Suppressor macrophage (primary cell): Measurements from ENCODE around the gene FAM185A.
"Not testable (repeated sequence)": the region's sequence is repeated elsewhere in the genome, so short reads cannot be mapped to it uniquely, and the experiment has no call there.

Source experiments
- DNase-seq, 4 experiments: peaks; one replicate each; pipeline ENCODE4 v3.0.0-alpha.2; 2020 to 2022

Gene FAM185A

GRCh38 chr7:102832674-102833073, 83.9 kb downstream of the FAM185A start:
- no peak for DNase-seq

- DNase-seq, result no peak
Observed at GRCh38 chr7:102833343-102833742, 84.5 kb downstream of the FAM185A start.

GRCh38 chr7:102834466-102834865, 85.7 kb downstream of the FAM185A start:
- no peak for DNase-seq

- DNase-seq, result peak; percentile 25 to 85 (median 66)
Observed at GRCh38 chr7:102834999-102835398, 86.2 kb downstream of the FAM185A start.

GRCh38 chr7:102836191-102836919, 87.6 kb downstream of the FAM185A start:
- peak in 3 of 4 experiments; percentile 16 to 47 (median 35) for DNase-seq

GRCh38 chr7:102836977-102837376, 88.2 kb downstream of the FAM185A start:
- DNase-seq, result no peak

- DNase-seq, result no peak
Observed at GRCh38 chr7:102837802-102838201, 89.0 kb downstream of the FAM185A start.

- not testable (repeated sequence) for DNase-seq
Observed at GRCh38 chr7:102838572-102839101, 89.8 kb downstream of the FAM185A start.

- no peak for DNase-seq
Observed at GRCh38 chr7:102840404-102840803, 91.6 kb downstream of the FAM185A start.

- peak in 3 of 4 experiments; percentile 31 to 44 (median 41) for DNase-seq
Observed at GRCh38 chr7:102841290-102841689, 92.5 kb downstream of the FAM185A start.

- DNase-seq, result no peak
Observed at GRCh38 chr7:102842284-102842683, 93.5 kb downstream of the FAM185A start.

- peak in 3 of 4 experiments; percentile 9 to 35 (median 11) for DNase-seq
Observed at GRCh38 chr7:102843850-102844249, 95.1 kb downstream of the FAM185A start.

- DNase-seq, result no peak
Observed at GRCh38 chr7:102845346-102845745, 96.5 kb downstream of the FAM185A start.

- no peak for DNase-seq
Observed at GRCh38 chr7:102849079-102849478, 100.3 kb downstream of the FAM185A start.

- DNase-seq, result no peak
Observed at GRCh38 chr7:102849538-102849937, 100.7 kb downstream of the FAM185A start.

- DNase-seq, result no peak
Observed at GRCh38 chr7:102856036-102856435, 107.2 kb downstream of the FAM185A start.
